ENCODE measurements around the gene SLC49A4.
"Not testable (repeated sequence)": the region's sequence is repeated elsewhere in the genome, so short reads cannot be mapped to it uniquely, and the experiment has no call there.

The SLC49A4 gene

GRCh38 chr3:122745369-122746021 is 49.4 kb upstream of the SLC49A4 start:
- POLR2A ChIA-PET: no interaction called here

DNA sequence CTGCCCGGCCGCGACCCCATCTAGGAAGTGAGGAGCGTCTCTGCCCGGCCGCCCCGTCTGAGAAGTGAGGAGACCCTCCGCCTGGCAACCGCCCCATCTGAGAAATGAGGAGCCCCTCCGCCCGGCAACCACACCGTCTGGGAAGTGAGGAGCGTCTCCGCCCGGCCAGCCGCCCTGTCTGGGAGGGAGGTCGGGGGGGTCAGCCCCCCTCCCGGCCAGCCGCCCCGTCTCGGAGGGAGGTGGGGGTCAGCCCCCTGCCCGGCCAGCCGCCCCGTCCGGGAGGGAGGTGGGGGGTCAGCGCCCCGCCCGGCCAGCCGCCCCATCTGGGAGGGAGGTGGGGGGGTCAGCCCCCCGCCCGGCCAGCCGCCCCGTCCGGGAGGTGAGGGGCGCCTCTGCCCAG is 47.6 kb upstream of the SLC49A4 start:
- H3K9me3 ChIP-seq (ENCODE audit: control insufficient read depth, insufficient read depth, low read depth, low read length); H3K4me3 ChIP-seq (ENCODE audit: low read depth, low read length); CTCF ChIA-PET; H3K27ac ChIP-seq (ENCODE audit: extremely low read depth, low read depth, low read length); POLR2A ChIA-PET; H3K4me1 ChIP-seq (ENCODE audit: control insufficient read depth, insufficient read depth, low read length); H3K36me3 ChIP-seq (ENCODE audit: control insufficient read depth in 2 of 2, insufficient read depth in 1 of 2, low read length in 2 of 2): not testable (repeated sequence)

More at GRCh38 chr3:122745369-122746021, 49.4 kb upstream of the SLC49A4 start:
- Histone ChIP-seq H3K36me3 (ENCODE audit: control insufficient read depth in 2 of 2, insufficient read depth in 1 of 2, low read length in 2 of 2) (peaks cover 0 to 7% of the 10 kb centered on the region in 2 experiments; a peak in 1 of 3 replicates), H3K27ac (ENCODE audit: extremely low read depth, low read depth, low read length) (no peak overlapping the region), H3K9me3 (ENCODE audit: control insufficient read depth, insufficient read depth, low read depth, low read length) (no peaks in the 10 kb centered on the region), H3K4me3 (ENCODE audit: low read depth, low read length) (no peak overlapping the region), H3K4me1 (ENCODE audit: control insufficient read depth, insufficient read depth, low read length) (no peaks in the 10 kb centered on the region)
- TF ChIP-seq ZNF670 (tag by site-specific recombination; IDR thresholded peaks at IDR 0.05; ENCODE audit: low read depth) (no peak), ZNF426 (tag by site-specific recombination; IDR thresholded peaks at IDR 0.05) (no peak), ZNF221 (tag by site-specific recombination; IDR thresholded peaks at IDR 0.05; ENCODE audit: borderline replicate concordance) (no peak), ZBTB17 (tag by site-specific recombination; IDR thresholded peaks at IDR 0.05) (no peak), SP2 (tag by site-specific recombination; IDR thresholded peaks at IDR 0.05) (no peak), ZNF571 (tag by site-specific recombination; IDR thresholded peaks at IDR 0.05) (no peak), PRDM6 (tag by site-specific recombination; IDR thresholded peaks at IDR 0.05) (no peak), ZEB2 (tag by site-specific recombination; IDR thresholded peaks at IDR 0.05) (no peak), SCRT2 (tag by site-specific recombination; IDR thresholded peaks at IDR 0.05) (no peak)
- TF ChIP-seq, protein P1, sequence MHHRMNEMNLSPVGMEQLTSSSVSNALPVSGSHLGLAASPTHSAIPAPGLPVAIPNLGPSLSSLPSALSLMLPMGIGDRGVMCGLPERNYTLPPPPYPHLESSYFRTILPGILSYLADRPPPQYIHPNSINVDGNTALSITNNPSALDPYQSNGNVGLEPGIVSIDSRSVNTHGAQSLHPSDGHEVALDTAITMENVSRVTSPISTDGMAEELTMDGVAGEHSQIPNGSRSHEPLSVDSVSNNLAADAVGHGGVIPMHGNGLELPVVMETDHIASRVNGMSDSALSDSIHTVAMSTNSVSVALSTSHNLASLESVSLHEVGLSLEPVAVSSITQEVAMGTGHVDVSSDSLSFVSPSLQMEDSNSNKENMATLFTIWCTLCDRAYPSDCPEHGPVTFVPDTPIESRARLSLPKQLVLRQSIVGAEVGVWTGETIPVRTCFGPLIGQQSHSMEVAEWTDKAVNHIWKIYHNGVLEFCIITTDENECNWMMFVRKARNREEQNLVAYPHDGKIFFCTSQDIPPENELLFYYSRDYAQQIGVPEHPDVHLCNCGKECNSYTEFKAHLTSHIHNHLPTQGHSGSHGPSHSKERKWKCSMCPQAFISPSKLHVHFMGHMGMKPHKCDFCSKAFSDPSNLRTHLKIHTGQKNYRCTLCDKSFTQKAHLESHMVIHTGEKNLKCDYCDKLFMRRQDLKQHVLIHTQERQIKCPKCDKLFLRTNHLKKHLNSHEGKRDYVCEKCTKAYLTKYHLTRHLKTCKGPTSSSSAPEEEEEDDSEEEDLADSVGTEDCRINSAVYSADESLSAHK (tag by site-specific recombination; IDR thresholded peaks at IDR 0.05): no peak
- TF ChIP-seq, protein P2, sequence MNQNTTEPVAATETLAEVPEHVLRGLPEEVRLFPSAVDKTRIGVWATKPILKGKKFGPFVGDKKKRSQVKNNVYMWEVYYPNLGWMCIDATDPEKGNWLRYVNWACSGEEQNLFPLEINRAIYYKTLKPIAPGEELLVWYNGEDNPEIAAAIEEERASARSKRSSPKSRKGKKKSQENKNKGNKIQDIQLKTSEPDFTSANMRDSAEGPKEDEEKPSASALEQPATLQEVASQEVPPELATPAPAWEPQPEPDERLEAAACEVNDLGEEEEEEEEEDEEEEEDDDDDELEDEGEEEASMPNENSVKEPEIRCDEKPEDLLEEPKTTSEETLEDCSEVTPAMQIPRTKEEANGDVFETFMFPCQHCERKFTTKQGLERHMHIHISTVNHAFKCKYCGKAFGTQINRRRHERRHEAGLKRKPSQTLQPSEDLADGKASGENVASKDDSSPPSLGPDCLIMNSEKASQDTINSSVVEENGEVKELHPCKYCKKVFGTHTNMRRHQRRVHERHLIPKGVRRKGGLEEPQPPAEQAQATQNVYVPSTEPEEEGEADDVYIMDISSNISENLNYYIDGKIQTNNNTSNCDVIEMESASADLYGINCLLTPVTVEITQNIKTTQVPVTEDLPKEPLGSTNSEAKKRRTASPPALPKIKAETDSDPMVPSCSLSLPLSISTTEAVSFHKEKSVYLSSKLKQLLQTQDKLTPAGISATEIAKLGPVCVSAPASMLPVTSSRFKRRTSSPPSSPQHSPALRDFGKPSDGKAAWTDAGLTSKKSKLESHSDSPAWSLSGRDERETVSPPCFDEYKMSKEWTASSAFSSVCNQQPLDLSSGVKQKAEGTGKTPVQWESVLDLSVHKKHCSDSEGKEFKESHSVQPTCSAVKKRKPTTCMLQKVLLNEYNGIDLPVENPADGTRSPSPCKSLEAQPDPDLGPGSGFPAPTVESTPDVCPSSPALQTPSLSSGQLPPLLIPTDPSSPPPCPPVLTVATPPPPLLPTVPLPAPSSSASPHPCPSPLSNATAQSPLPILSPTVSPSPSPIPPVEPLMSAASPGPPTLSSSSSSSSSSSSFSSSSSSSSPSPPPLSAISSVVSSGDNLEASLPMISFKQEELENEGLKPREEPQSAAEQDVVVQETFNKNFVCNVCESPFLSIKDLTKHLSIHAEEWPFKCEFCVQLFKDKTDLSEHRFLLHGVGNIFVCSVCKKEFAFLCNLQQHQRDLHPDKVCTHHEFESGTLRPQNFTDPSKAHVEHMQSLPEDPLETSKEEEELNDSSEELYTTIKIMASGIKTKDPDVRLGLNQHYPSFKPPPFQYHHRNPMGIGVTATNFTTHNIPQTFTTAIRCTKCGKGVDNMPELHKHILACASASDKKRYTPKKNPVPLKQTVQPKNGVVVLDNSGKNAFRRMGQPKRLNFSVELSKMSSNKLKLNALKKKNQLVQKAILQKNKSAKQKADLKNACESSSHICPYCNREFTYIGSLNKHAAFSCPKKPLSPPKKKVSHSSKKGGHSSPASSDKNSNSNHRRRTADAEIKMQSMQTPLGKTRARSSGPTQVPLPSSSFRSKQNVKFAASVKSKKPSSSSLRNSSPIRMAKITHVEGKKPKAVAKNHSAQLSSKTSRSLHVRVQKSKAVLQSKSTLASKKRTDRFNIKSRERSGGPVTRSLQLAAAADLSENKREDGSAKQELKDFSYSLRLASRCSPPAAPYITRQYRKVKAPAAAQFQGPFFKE (tag by site-specific recombination; IDR thresholded peaks at IDR 0.05; ENCODE audit: borderline replicate concordance): no peak
- TF ChIP-seq, protein P3, sequence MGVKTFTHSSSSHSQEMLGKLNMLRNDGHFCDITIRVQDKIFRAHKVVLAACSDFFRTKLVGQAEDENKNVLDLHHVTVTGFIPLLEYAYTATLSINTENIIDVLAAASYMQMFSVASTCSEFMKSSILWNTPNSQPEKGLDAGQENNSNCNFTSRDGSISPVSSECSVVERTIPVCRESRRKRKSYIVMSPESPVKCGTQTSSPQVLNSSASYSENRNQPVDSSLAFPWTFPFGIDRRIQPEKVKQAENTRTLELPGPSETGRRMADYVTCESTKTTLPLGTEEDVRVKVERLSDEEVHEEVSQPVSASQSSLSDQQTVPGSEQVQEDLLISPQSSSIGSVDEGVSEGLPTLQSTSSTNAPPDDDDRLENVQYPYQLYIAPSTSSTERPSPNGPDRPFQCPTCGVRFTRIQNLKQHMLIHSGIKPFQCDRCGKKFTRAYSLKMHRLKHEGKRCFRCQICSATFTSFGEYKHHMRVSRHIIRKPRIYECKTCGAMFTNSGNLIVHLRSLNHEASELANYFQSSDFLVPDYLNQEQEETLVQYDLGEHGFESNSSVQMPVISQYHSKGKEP (tag by site-specific recombination; IDR thresholded peaks at IDR 0.05): no peak
- CTCF ChIA-PET: interaction anchor here (1.2 kb wide), 1 partner anchor 10 kb away, joined by 4 read pairs; no protein-coding TSS in a partner anchor
